ENCODE data around the gene ITGB2. TPM values are rescaled to one million over a fixed set of nuclear protein-coding genes. Genes with fewer than 3 reads are reported as not detected.
A peak's percentile ranks its signal among the peaks of the same experiment; 100 is the strongest.

The ITGB2 gene
- total RNA-seq, 1 donor from 2014 or later, result not detected

DNA sequence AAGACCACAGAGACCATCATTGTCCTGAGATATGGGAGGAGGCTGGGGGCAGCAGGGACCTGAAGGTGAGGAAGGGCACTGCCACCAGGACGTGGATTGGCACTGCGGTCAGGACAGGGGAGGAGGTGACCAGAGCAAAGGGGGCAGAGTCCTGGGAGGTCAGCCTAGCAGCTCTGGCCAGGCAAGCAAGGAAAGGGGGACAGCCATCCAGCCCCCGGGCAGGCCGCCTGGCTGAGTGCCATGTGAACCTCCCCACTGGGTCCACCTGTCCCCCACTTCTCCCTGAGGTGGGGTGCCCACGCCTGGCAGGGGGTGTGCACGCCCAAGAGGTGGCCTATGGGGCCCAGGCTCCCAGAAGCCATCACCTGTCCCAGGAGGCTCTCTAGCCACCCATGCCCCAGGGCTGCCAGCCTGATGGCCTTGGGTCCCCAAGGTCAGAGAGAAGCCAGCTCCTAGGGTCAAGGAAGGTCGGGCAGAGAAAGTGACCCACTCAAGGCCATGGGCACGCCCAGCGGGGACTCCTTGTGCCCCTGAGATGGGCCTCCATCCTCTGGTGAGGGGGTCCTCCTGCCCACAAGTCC, 29.6 kb downstream of the ITGB2 start:
- Mint-ChIP-seq H3K36me3 (no peaks in the 10 kb centered on the region), H3K27ac (peak overlapping the region; percentile 96), H3K4me3 (no peak overlapping the region), H3K27me3 (ENCODE audit: insufficient read depth, low read depth) (peaks cover 15% of the 10 kb centered on the region), H3K4me1 (peaks cover 3% of the 10 kb centered on the region), H3K9me3 (no peaks in the 10 kb centered on the region)
- Histone ChIP-seq H2AFZ (replicated peaks) (no peak overlapping the region), H3K9me3 (ENCODE audit: low read depth) (no peaks in the 10 kb centered on the region), H3K27me3 (no peaks in the 10 kb centered on the region), H3K79me2 (ENCODE audit: low read depth) (no peaks in the 10 kb centered on the region), H3K4me1 (no peaks in the 10 kb centered on the region), H3K4me2 (no peak overlapping the region), H3K9ac (no peak overlapping the region), H3K27ac (no peak overlapping the region), H3K4me3 (no peak overlapping the region), H3K36me3 (no peaks in the 10 kb centered on the region), H3F3A (ENCODE audit: low read depth) (no peaks in the 10 kb centered on the region), H4K20me1 (ENCODE audit: low read depth) (no peaks in the 10 kb centered on the region)
- TF ChIP-seq EZH2phosphoT487 (IDR thresholded peaks at IDR 0.05) (no peak), EZH2 (IDR thresholded peaks at IDR 0.05) (no peak)
- TF ChIP-seq, protein P1, sequence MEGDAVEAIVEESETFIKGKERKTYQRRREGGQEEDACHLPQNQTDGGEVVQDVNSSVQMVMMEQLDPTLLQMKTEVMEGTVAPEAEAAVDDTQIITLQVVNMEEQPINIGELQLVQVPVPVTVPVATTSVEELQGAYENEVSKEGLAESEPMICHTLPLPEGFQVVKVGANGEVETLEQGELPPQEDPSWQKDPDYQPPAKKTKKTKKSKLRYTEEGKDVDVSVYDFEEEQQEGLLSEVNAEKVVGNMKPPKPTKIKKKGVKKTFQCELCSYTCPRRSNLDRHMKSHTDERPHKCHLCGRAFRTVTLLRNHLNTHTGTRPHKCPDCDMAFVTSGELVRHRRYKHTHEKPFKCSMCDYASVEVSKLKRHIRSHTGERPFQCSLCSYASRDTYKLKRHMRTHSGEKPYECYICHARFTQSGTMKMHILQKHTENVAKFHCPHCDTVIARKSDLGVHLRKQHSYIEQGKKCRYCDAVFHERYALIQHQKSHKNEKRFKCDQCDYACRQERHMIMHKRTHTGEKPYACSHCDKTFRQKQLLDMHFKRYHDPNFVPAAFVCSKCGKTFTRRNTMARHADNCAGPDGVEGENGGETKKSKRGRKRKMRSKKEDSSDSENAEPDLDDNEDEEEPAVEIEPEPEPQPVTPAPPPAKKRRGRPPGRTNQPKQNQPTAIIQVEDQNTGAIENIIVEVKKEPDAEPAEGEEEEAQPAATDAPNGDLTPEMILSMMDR (IDR thresholded peaks at IDR 0.05), result no peak
- no peak for DNase-seq (ENCODE audit: low spot score)

DNA sequence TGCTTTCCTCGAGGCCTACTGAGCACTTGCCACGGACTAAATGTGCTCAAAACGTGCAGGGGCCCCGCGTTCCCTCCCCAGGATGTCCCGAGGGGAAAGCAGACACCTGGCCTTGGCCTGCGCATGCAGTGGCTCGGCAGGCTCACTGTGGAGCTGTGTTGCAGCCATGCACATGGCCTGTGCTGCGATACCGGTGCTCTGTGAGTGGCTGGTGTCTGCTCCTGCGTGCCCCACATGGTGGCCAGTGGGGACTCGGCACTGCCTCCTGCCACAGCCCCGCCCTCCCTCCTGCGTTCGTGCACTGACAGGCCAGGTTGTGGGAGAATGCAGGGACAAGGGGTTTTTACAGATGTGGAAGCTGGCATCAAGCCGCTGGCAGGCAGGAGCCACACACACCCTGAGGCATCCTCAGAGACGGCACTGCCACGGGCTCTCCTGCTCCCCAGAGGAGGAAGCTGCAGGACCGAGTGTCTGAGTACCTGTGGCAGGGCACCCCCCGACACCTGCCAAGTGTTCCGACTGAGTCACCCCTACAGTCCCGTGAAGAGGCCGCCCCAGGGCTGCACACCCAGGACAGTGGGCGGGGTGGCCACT, 30.3 kb downstream of the ITGB2 start:
- Histone ChIP-seq H2AFZ (replicated peaks) (no peak overlapping the region), H3K4me3 (no peak overlapping the region), H3K27ac (no peak overlapping the region), H4K20me1 (ENCODE audit: low read depth) (no peaks in the 10 kb centered on the region), H3K27me3 (no peaks in the 10 kb centered on the region), H3K9me3 (ENCODE audit: low read depth) (no peaks in the 10 kb centered on the region), H3K79me2 (ENCODE audit: low read depth) (no peaks in the 10 kb centered on the region), H3F3A (ENCODE audit: low read depth) (no peaks in the 10 kb centered on the region), H3K36me3 (no peaks in the 10 kb centered on the region), H3K4me2 (no peak overlapping the region), H3K9ac (no peak overlapping the region), H3K4me1 (no peaks in the 10 kb centered on the region)
- no peak for DNase-seq (ENCODE audit: low spot score)
- Mint-ChIP-seq H3K27ac (peak overlapping the region; percentile 96), H3K9me3 (no peaks in the 10 kb centered on the region), H3K27me3 (ENCODE audit: insufficient read depth, low read depth) (peaks cover 14% of the 10 kb centered on the region), H3K36me3 (no peaks in the 10 kb centered on the region), H3K4me3 (no peak overlapping the region), H3K4me1 (peaks cover 3% of the 10 kb centered on the region)
- TF ChIP-seq EZH2phosphoT487 (IDR thresholded peaks at IDR 0.05) (no peak), EZH2 (IDR thresholded peaks at IDR 0.05) (no peak)
- TF ChIP-seq, protein P1 (IDR thresholded peaks at IDR 0.05), result no peak

DNA sequence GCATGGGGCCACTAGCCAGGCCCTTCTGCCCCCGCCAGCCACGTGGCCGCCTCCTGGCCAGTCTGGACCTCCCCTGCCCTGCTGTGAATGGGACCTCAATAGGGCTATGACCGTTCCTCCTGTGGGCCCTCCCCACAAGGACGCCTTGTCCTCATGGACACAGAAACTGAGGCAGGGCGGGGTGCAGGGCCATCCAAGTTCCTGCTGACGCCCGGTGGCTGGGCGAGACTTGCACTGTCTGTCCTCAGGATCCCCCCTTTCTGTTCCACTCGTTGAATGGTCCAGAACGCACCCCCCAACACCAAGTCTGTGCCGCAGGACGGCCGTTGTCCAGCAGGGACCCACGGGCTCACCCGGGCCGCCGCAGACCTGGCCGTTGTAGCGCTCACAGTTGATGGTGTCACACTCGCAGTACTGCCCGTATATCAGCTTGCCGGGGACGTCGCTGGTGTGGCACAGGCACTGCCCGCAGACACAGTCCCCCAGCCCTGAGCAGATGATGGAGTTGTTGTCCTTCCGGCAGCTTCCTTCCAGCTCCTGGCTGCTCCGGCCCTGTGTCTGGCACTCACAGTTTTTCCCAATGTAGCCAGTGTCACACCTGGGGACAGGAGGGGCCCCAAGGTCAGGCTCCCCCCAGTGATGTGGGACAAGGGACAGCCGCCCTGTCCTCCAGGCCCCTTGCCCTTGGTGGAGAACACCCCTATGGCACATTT, 30.9 kb downstream of the ITGB2 start:
- no peaks in the 10 kb centered on the region for H4K20me1 ChIP-seq (ENCODE audit: low read depth)
- no peak for DNase-seq (ENCODE audit: low spot score)
- Mint-ChIP-seq H3K36me3 (no peaks in the 10 kb centered on the region), H3K9me3 (no peaks in the 10 kb centered on the region), H3K4me1 (peaks cover 3% of the 10 kb centered on the region), H3K27me3 (ENCODE audit: insufficient read depth, low read depth) (peaks cover 11% of the 10 kb centered on the region), H3K4me3 (no peak overlapping the region), H3K27ac (no peak overlapping the region)
- no peaks in the 10 kb centered on the region for H3K9me3 ChIP-seq (ENCODE audit: low read depth)
- no peak overlapping the region for H3K9ac ChIP-seq
- no peak overlapping the region for H3K27ac ChIP-seq
- no peak overlapping the region for H3K4me3 ChIP-seq
- no peaks in the 10 kb centered on the region for H3K79me2 ChIP-seq (ENCODE audit: low read depth)
- no peaks in the 10 kb centered on the region for H3K4me1 ChIP-seq
- no peaks in the 10 kb centered on the region for H3K27me3 ChIP-seq
- TF ChIP-seq EZH2phosphoT487 (IDR thresholded peaks at IDR 0.05) (no peak), EZH2 (IDR thresholded peaks at IDR 0.05) (no peak)
- TF ChIP-seq, protein P1 (IDR thresholded peaks at IDR 0.05), result no peak
- no peak overlapping the region for H3K4me2 ChIP-seq
- H3F3A ChIP-seq (ENCODE audit: low read depth), result no peaks in the 10 kb centered on the region
- H3K36me3 ChIP-seq, result no peaks in the 10 kb centered on the region
- H2AFZ ChIP-seq (replicated peaks), result no peak overlapping the region

All from neural progenitor cell (in vitro differentiated cells).